ENCODE measurements around the gene ACVRL1.

DNA sequence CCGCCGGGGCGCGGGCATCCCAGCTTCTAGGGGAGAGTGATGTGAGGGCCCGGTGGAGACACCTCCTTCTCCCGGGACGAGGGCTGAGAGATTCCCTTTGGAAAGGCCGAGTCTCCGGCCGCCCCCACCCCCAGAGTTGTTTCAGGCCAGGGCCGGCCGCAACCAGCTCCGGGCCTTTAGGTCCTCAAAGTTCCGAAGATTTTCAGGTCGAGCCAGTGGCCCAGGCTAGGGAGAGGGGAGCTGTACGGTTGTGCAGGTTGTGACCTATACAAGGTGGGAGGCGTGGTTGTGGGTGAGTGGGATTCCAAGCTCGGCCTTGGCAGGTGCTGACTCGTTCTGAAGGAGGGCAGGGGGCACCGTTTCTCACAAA lies 37.8 kb upstream of the ACVRL1 start:
- TF ChIP-seq, protein P1, sequence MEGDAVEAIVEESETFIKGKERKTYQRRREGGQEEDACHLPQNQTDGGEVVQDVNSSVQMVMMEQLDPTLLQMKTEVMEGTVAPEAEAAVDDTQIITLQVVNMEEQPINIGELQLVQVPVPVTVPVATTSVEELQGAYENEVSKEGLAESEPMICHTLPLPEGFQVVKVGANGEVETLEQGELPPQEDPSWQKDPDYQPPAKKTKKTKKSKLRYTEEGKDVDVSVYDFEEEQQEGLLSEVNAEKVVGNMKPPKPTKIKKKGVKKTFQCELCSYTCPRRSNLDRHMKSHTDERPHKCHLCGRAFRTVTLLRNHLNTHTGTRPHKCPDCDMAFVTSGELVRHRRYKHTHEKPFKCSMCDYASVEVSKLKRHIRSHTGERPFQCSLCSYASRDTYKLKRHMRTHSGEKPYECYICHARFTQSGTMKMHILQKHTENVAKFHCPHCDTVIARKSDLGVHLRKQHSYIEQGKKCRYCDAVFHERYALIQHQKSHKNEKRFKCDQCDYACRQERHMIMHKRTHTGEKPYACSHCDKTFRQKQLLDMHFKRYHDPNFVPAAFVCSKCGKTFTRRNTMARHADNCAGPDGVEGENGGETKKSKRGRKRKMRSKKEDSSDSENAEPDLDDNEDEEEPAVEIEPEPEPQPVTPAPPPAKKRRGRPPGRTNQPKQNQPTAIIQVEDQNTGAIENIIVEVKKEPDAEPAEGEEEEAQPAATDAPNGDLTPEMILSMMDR (IDR thresholded peaks at IDR 0.05): no peak
- TF ChIP-seq POLR2A (IDR thresholded peaks at IDR 0.05): no peak

Measured in suprapubic skin (tissue), 3 donors.